GM12873 (cell line): ENCODE results near the gene PDHB.

Experiments
- TF ChIP-seq, protein P1 (sequence below): IDR thresholded peaks from 2 replicates; pipeline ENCODE4 v1.5.1; 2012; ENCODE audit warnings: low read depth, mild to moderate bottlenecking, moderate library complexity, low read length, control low read depth; ENCODE audit not compliant: insufficient read depth; ENCODE audit errors: missing control alignments

PDHB gene

DNA sequence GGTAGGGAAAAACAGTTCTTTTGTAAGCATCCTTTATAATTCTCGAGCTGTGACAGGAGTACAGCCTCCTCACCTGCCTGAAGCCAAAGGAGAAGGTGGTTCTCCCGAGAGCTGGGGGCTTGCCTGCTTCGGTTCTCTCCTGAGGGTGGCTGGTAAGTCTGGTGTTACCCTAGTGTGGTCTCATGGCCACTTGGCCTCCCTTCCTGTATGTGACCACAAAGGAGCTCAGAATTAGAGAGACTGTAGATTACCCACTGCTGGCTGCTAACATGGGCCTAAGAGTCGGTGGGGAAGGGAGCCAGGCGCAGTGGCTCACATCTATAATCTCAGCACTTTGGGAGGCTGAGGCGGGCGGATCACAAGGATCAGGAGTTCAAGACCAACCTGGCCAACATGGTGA lies 12.6 kb downstream of the PDHB start:
- TF ChIP-seq, protein P1, sequence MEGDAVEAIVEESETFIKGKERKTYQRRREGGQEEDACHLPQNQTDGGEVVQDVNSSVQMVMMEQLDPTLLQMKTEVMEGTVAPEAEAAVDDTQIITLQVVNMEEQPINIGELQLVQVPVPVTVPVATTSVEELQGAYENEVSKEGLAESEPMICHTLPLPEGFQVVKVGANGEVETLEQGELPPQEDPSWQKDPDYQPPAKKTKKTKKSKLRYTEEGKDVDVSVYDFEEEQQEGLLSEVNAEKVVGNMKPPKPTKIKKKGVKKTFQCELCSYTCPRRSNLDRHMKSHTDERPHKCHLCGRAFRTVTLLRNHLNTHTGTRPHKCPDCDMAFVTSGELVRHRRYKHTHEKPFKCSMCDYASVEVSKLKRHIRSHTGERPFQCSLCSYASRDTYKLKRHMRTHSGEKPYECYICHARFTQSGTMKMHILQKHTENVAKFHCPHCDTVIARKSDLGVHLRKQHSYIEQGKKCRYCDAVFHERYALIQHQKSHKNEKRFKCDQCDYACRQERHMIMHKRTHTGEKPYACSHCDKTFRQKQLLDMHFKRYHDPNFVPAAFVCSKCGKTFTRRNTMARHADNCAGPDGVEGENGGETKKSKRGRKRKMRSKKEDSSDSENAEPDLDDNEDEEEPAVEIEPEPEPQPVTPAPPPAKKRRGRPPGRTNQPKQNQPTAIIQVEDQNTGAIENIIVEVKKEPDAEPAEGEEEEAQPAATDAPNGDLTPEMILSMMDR = no peak

DNA sequence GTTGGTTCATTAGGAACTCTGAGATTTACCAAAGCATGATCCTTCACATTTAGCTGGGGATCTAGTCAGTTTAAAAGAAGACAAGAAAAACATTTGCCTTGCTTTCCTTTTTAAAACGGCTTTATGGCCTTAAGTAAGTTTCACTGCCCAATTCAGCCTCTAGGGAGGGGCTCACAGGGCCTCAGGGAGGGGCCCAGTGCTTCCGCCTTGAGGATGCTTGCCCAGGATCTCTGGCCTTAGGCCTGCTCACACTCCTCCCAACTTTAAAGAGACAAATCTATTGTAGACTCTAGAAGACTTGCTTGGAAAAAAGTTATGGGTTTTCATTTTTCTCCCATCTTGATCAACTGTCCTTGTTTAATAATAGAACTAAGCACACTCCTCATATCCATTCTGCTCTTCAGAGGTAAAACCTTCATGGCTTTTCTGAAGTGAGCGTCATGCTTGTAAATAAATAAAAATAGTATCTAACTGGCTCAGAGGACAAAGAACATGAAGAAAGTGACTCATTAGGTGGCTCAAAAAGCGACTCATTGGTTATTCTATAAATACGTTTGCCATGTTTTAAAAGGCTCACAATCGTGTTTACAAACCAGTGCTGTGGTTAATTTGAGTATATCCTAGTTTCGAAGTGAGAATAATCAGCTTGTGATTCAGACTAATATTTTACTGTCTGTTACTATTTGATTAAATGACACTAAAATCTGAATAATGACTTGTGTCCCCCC lies 13.7 kb downstream of the PDHB start:
- TF ChIP-seq, protein P1 = peak; percentile 29

DNA sequence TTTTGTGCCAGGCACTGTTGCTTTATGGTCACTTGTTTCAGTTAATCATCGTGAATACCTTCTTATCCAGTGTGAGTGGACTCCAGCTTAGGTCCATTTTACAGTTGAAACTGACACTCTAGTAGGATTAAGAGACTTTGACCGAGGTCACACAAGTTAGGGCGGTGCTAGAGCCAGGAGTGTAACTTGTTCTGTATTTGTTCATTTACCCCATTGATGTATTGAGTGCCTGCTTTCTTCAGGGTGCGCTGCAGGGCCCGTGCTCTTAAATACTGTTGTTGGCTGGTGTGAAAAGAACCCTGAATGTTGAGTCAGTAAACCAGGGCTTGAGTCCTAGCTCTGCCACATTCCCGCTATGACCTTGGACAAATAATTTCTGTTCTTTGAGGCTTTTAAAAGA lies 15.4 kb downstream of the PDHB start:
- TF ChIP-seq, protein P1 = no peak

DNA sequence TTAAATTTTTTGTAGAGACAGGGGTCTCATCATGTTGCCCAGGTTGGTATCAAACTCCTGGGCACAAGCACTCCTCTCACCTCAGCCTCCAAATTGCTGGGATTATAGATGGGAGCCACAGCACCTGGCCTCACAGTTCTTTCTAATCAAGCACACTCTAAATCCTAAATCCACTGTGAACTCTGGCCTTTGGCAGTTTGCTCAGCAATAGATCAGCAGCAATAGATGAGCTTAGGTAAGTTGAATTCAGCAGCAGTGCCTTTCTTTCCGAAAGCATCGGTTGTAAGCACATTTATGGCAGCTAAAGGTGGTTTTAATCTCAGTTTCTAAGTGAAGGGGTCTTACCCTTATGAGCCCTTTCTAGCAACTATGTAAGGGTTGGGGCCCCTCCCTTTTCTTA lies 16.6 kb downstream of the PDHB start:
- TF ChIP-seq, protein P1 = no peak

DNA sequence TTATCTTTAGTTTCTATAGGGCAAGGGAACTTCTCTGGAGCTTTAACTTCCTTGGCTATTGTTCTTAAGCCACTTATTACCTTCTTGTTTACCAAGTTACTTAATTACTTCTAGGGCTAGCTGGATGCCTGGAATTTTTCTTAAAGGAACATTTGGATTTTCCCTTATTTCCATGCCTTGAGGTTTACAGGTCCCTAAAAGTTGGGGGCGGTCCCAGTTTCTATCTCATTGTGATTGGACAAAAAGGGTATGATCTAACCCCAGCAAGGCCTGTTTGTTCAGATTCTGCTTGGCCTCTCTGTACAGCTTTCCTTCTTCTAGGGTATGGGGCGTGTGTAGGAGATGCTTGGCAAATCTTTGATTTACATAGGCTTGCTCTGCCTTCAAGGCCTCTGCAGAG lies 17.4 kb downstream of the PDHB start:
- TF ChIP-seq, protein P1 = no peak

DNA sequence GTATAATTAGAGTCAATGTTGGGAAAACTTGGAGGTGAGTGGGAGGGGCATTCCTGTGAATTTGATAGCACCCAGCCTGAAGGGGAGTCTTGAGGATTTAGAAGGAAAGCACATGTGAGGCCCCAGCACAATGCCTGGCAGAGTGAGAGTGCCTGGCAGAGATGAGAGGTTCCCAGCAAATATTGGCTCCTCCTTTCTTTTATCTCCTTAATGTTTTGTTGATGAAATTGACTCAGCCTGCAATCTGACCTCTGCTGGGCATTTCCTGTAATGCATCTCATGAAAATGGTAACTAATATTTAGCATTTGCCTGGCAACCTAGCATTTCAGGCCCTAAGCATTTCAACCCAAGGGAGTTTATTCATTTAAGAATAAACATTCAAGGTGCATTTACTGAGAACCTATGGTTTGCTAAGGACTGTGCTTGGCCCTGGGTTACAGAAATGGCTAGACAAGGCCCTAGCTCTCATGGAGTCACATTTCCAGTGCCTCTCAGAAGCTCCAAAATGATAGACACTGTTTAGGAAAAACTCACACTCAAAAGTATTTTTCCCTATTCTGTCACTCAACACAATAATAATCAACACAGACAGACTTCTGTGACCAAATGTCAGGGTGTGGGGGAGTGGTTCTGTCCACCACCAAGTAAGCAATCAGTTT lies 19.0 kb downstream of the PDHB start:
- TF ChIP-seq, protein P1 = peak; percentile 69

DNA sequence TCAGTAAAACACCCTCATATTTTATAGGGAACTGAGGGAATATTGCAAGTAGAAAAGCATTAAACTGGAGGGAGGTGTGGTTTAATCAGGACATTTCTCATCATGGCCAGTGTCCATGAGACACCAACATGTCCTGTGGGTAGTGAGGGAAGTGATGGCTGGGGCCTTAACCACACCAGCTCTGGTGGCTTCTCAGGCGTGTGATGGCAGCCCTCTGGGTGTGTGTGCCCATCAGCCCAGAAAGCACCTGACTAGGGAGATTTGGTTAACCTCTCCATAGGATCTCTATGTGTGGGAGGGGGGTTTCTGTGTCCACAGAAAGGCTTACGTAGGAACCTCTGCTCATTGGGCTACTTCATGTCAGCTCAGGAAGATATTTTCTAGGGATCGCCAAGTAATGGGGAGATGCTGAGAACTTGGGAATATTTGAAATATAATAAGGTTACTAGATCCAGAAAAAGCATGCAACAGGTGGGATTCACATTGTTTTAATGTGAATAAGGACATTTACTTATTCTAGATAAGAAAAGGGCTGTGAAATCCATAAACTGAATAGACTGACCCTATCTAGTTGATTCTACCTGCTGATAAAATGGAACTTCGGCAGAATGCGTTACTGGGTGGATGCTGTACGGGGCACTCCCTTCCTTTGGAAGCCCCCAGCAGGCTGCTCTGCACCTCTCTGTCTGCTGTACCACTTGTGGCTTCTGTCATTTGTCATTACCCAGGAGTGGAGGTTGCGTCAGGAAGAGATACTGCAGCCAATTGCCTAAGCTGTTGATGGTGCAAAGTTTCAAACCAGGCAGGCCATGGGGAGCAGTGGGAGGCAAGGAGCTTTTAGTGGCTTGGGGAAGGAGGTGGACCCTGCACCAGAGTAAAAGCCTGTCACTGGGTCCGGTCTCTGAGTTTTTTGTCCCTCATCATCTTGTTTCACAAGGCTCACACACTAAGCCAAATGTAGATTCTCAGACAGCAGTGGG lies 21.5 kb downstream of the PDHB start:
- TF ChIP-seq, protein P1 = no peak
